GM23338 (cell line): ENCODE measurements around the gene PDXK. TPM values are rescaled to one million over a fixed set of nuclear protein-coding genes. Genes with fewer than 3 reads are reported as not detected.
A peak's percentile ranks its signal among the peaks of the same experiment; 100 is the strongest.

Experiments used
- ATAC-seq: fragments of 200-7000 bp; cut with Tn5 transposase; 3 replicates; pipeline ENCODE4 v1.9.1; 2020
- DNase-seq: peaks from one replicate; pipeline ENCODE4 v3.0.0-alpha.2; 2015; ENCODE audit warnings: low spot score
- H2AFZ ChIP-seq: fragments of 200-600 bp; sonication (generic); 2 replicates; pipeline ENCODE4 v1.8.0; 2016; ENCODE audit warnings: antibody characterized with exemption, mild to moderate bottlenecking, moderate library complexity
- H3F3A ChIP-seq: fragments of 200-600 bp; sonication (generic); replicated peaks from 2 replicates; pipeline ENCODE4 v1.8.0; 2017; ENCODE audit warnings: antibody characterized with exemption, mixed run types, low read depth
- H3K27ac ChIP-seq: fragments of 200-600 bp; sonication (generic); 2 replicates; pipeline ENCODE4 v1.6.1; 2016; ENCODE audit warnings: low read depth
- H3K27me3 ChIP-seq: fragments of 200-600 bp; sonication (generic); 2 replicates; pipeline ENCODE4 v1.8.0; 2016; ENCODE audit warnings: mild to moderate bottlenecking, mixed run types, moderate library complexity; ENCODE audit not compliant: insufficient read depth
- H3K36me3 ChIP-seq: fragments of 200-600 bp; sonication (generic); 2 replicates; pipeline ENCODE4 v1.8.0; 2016; ENCODE audit warnings: mild to moderate bottlenecking; ENCODE audit not compliant: insufficient read depth
- H3K4me1 ChIP-seq: fragments of 200-600 bp; sonication (generic); 2 replicates; pipeline ENCODE4 v1.8.0; 2016; ENCODE audit warnings: mild to moderate bottlenecking, moderate library complexity; ENCODE audit not compliant: insufficient read depth
- H3K4me2 ChIP-seq: fragments of 200-600 bp; sonication (generic); 2 replicates; pipeline ENCODE4 v1.7.1; 2017; ENCODE audit warnings: mixed run types
- H3K4me3 ChIP-seq: fragments of 200-600 bp; sonication (generic); 2 replicates; pipeline ENCODE4 v1.6.1; 2016; ENCODE audit warnings: mixed run types
- H3K79me2 ChIP-seq: fragments of 200-600 bp; sonication (generic); replicated peaks from 2 replicates; pipeline ENCODE4 v1.8.0; 2017; ENCODE audit warnings: mild to moderate bottlenecking; ENCODE audit not compliant: insufficient read depth
- H3K9me2 ChIP-seq: fragments of 200-600 bp; sonication (generic); 2 replicates; pipeline ENCODE4 v1.8.0; 2017; ENCODE audit not compliant: insufficient read depth
- H4K20me1 ChIP-seq: fragments of 200-600 bp; sonication (generic); replicated peaks from 2 replicates; pipeline ENCODE4 v1.8.0; 2017; ENCODE audit warnings: mild to moderate bottlenecking; ENCODE audit not compliant: insufficient read depth
- H3K27ac Mint-ChIP-seq: 2 replicates; pipeline ENCODE4 v1.8.0; 2020; ENCODE audit warnings: inconsistent platforms, mild to moderate bottlenecking, moderate library complexity, mixed read lengths
- H3K27me3 Mint-ChIP-seq: 3 replicates; pipeline ENCODE4 v1.8.0; 2022; ENCODE audit warnings: low read depth, mild to moderate bottlenecking, moderate library complexity, mixed read lengths, inconsistent platforms; ENCODE audit not compliant: insufficient read depth, poor library complexity
- H3K36me3 Mint-ChIP-seq: 3 replicates; pipeline ENCODE4 v1.8.0; 2021; ENCODE audit warnings: low read depth, mild to moderate bottlenecking, inconsistent platforms, moderate library complexity, mixed read lengths
- H3K4me1 Mint-ChIP-seq: 3 replicates; pipeline ENCODE4 v1.8.0; 2020; ENCODE audit warnings: mild to moderate bottlenecking, inconsistent platforms, mixed read lengths
- H3K4me3 Mint-ChIP-seq: 3 replicates; pipeline ENCODE4 v1.8.0; 2021; ENCODE audit warnings: moderate library complexity, mild to moderate bottlenecking, inconsistent platforms, mixed read lengths
- H3K9me3 Mint-ChIP-seq: 3 replicates; pipeline ENCODE4 v1.8.0; 2020; ENCODE audit warnings: moderate library complexity, mild to moderate bottlenecking, inconsistent platforms, mixed read lengths
- CREB1 ChIP-seq: fragments of 250-450 bp; sonication (Bioruptor Pico); IDR thresholded peaks from 2 replicates; pipeline ENCODE4 v1.5.0; 2020; ENCODE audit warnings: low read depth, mild to moderate bottlenecking, moderate library complexity
- EZH2phosphoT487 ChIP-seq: fragments of 200-600 bp; sonication (generic); IDR thresholded peaks from one replicate; pipeline ENCODE4 v1.8.1; 2018; ENCODE audit warnings: antibody characterized with exemption; ENCODE audit not compliant: unreplicated experiment
- JUNB ChIP-seq: IDR thresholded peaks from one replicate; pipeline ENCODE4 v1.6.1; 2016; ENCODE audit warnings: antibody characterized with exemption; ENCODE audit not compliant: unreplicated experiment
- STAT1 ChIP-seq: IDR thresholded peaks from one replicate; pipeline ENCODE4 v1.6.1; 2016; ENCODE audit warnings: antibody characterized with exemption; ENCODE audit not compliant: unreplicated experiment
- ZNF114 ChIP-seq: fragments of 250-450 bp; sonication (Bioruptor Pico); IDR thresholded peaks from 2 replicates; pipeline ENCODE4 v1.5.0; 2020; ENCODE audit warnings: mild to moderate bottlenecking, moderate library complexity
- ZNF331 ChIP-seq: fragments of 250-450 bp; sonication (Bioruptor Pico); IDR thresholded peaks from 2 replicates; pipeline ENCODE4 v1.5.0; 2020; ENCODE audit warnings: low read depth, mild to moderate bottlenecking, moderate library complexity
- polyA plus RNA-seq: library from polyadenylated mRNA; unstranded; fragments of >200 nt; fragmentation: Nextera tagmentation; extraction: Ambion mirVana; gene quantifications from 2 replicates; pipeline ENCODE4 v1.2.1, GENCODE V29; 2016
- total RNA-seq: library from RNA; depleted of rRNA; stranded (reverse); fragments of >200 nt; shearing (Covaris generic); gene quantifications from 2 replicates; pipeline ENCODE4 v1.2.3, GENCODE V29; 2014
- TF ChIP-seq, protein P1 (sequence below): IDR thresholded peaks from one replicate; pipeline ENCODE4 v1.6.1; 2018; ENCODE audit warnings: antibody characterized with exemption; ENCODE audit not compliant: unreplicated experiment

PDXK gene
- total and polyA plus RNA-seq, 2 experiments from 2014 or later, result 53.2 to 66.3 TPM

DNA sequence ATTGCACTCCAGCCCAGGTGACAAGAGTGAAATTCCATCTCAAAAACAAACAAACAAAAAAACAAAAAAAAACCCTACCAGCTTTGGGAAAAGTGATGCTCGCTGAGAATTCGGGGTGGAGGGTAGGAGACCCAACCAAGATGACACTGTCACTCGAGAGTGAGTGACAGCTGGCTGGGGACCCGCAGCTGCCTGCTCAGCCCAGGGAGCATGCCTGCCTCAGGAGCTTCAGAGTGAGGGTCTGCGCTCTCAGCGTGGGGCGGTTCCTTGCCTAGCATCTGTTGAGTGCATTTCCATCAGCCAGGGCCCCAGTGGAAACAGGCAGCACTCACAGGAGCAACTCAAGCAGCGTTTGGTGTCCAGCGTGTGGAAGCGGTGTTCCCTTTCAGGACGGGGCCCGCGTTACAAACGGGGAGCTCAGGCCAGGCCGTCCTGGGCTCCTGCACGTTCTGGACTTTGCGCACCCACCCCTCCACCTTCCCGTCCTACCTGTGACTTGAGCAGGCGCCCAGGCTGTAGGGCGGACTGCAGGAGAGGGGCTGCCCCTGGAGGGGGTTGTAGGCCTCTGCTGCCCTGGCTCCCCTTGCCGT is 51.2 kb downstream of the PDXK start:
- Histone ChIP-seq H3K4me1 (peaks cover 27% of the 10 kb centered on the region), H3K9me2 (no peaks in the 10 kb centered on the region), H2AFZ (no peak overlapping the region), H3K27me3 (no peaks in the 10 kb centered on the region), H3K4me3 (no peak overlapping the region), H4K20me1 (no peaks in the 10 kb centered on the region), H3K27ac (no peak overlapping the region), H3F3A (peaks cover 6% of the 10 kb centered on the region; the same call in 1 of the 2 replicates), H3K4me2 (no peak overlapping the region), H3K79me2 (peaks cover 11% of the 10 kb centered on the region), H3K36me3 (peaks cover 5% of the 10 kb centered on the region)
- Mint-ChIP-seq H3K4me3 (no peak overlapping the region), H3K36me3 (peaks cover 22% of the 10 kb centered on the region), H3K27ac (no peak overlapping the region), H3K9me3 (no peaks in the 10 kb centered on the region), H3K27me3 (peaks cover 17% of the 10 kb centered on the region), H3K4me1 (peaks cover 55% of the 10 kb centered on the region)
- no peak for DNase-seq
- no peak for ATAC-seq
- no peak for TF ChIP-seq JUNB
- TF ChIP-seq CREB1 (CRISPR knock-in tag), result no peak
- no peak for TF ChIP-seq ZNF331 (CRISPR knock-in tag)
- no peak for TF ChIP-seq ZNF114 (CRISPR knock-in tag)
- TF ChIP-seq, protein P1, sequence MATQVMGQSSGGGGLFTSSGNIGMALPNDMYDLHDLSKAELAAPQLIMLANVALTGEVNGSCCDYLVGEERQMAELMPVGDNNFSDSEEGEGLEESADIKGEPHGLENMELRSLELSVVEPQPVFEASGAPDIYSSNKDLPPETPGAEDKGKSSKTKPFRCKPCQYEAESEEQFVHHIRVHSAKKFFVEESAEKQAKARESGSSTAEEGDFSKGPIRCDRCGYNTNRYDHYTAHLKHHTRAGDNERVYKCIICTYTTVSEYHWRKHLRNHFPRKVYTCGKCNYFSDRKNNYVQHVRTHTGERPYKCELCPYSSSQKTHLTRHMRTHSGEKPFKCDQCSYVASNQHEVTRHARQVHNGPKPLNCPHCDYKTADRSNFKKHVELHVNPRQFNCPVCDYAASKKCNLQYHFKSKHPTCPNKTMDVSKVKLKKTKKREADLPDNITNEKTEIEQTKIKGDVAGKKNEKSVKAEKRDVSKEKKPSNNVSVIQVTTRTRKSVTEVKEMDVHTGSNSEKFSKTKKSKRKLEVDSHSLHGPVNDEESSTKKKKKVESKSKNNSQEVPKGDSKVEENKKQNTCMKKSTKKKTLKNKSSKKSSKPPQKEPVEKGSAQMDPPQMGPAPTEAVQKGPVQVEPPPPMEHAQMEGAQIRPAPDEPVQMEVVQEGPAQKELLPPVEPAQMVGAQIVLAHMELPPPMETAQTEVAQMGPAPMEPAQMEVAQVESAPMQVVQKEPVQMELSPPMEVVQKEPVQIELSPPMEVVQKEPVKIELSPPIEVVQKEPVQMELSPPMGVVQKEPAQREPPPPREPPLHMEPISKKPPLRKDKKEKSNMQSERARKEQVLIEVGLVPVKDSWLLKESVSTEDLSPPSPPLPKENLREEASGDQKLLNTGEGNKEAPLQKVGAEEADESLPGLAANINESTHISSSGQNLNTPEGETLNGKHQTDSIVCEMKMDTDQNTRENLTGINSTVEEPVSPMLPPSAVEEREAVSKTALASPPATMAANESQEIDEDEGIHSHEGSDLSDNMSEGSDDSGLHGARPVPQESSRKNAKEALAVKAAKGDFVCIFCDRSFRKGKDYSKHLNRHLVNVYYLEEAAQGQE, result no peak

- no peak for TF ChIP-seq STAT1
- TF ChIP-seq, protein P1, result no peak
- no peak for TF ChIP-seq EZH2phosphoT487
- no peak for TF ChIP-seq ZNF114 (CRISPR knock-in tag)
- peaks cover 6% of the 10 kb centered on the region; the same call in 1 of the 2 replicates for H3F3A ChIP-seq
- Mint-ChIP-seq H3K4me3 (no peak overlapping the region; the same call in 2 of the 3 replicates), H3K4me1 (peaks cover 61% of the 10 kb centered on the region), H3K36me3 (peaks cover 27% of the 10 kb centered on the region), H3K27me3 (peaks cover 19% of the 10 kb centered on the region), H3K27ac (peak overlapping the region; percentile 29), H3K9me3 (no peaks in the 10 kb centered on the region)
- H3K9me2 ChIP-seq, result no peaks in the 10 kb centered on the region
- peaks cover 5% of the 10 kb centered on the region for H3K36me3 ChIP-seq
- H3K4me1 ChIP-seq, result peaks cover 31% of the 10 kb centered on the region
- ATAC-seq (no peak), DNase-seq (no peak)
- peaks cover 16% of the 10 kb centered on the region for H3K79me2 ChIP-seq
- H3K4me3 ChIP-seq, result no peak overlapping the region
- no peaks in the 10 kb centered on the region for H3K27me3 ChIP-seq
- no peaks in the 10 kb centered on the region for H4K20me1 ChIP-seq
- no peak overlapping the region for H2AFZ ChIP-seq
- no peak overlapping the region for H3K27ac ChIP-seq
- H3K4me2 ChIP-seq, result no peak overlapping the region
Observed at GRCh38 chr21:43771199-43771675, 52.3 kb downstream of the PDXK start.
